ENCODE results near the gene ITGAD.

ITGAD gene

DNA sequence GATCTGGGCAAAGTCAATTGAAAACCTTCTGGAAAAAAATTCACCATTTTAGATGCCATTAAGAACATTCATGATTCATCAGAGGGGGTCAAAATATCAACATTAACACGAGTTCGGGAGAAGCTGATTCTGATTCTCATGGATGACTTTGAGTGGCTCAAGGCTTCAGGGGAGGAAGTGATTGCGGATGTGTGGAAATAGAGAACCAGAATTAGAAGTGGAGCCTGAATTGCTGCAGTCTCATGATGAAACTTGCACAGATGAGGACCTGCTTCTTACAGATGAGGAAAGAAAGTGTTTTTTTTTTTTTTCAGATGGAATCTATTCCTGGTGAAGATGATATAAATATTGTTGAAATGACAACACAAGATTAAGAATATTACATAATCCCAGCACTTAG lies 25.3 kb upstream of the ITGAD start:
- no peak for DNase-seq

DNA sequence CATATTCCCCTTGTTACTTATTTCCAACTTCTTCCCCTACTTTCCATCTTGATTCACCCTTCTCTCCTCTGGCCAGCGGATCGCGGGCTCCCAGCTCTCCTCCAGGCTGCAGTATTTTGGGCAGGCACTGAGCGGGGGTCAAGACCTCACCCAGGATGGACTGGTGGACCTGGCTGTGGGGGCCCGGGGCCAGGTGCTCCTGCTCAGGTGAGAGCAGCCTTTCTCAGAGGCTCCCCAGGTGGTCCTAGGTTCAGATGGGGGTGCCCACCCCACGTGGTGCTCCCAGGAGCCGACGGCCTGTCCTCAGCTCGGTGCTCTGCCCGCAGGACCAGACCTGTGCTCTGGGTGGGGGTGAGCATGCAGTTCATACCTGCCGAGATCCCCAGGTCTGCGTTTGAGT lies 22.1 kb upstream of the ITGAD start:
- no peak for DNase-seq

DNA sequence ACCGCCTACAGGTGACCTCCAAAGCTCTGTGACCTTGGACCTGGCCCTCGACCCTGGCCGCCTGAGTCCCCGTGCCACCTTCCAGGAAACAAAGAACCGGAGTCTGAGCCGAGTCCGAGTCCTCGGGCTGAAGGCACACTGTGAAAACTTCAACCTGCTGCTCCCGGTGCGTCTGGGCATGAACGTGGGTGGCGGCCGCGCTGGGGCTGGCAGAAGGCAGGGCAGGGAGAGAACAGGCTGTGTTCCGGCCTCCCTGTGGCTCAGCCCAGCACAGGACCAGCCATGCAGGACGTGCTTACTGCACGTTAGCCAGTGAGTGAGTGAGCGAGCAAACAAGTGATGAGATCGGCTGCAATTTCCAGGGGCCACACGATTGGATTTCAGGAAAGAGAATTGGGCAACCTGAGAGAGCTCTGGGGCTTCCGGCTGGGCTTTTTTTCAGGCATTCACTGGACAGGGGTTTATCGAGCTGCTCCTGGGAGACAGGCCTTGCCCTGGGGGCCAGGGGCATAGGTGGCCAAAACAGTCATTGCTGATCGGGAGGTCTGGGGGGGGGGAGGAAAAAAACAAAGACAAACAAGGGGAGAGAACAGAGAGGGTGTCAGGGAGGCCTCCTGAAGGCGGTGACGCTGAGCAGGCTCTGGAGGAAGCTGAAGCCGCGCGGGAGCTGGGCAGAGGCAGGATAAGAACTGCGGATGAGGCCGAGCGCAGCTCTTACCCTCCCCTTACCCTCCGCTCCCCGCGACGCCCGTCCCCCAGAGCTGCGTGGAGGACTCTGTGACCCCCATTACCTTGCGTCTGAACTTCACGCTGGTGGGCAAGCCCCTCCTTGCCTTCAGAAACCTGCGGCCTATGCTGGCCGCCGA lies 21.3 kb upstream of the ITGAD start:
- no peak for DNase-seq

DNA sequence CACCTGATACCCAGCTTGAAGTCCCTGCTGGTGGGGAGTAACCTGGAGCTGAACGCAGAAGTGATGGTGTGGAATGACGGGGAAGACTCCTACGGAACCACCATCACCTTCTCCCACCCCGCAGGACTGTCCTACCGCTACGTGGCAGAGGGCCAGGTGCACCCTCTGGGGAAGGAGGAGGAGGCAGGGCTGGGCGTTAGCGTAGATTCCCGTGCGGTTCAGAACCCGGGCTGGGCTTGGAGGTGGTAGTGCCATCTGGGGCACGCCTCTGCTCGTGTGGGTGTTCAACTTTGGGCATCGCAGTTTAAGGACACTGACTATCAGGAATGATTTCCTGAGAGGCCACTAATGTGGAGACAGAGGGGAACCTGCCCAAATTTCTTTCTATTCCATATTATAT lies 19.9 kb upstream of the ITGAD start:
- DNase-seq, result no peak

DNA sequence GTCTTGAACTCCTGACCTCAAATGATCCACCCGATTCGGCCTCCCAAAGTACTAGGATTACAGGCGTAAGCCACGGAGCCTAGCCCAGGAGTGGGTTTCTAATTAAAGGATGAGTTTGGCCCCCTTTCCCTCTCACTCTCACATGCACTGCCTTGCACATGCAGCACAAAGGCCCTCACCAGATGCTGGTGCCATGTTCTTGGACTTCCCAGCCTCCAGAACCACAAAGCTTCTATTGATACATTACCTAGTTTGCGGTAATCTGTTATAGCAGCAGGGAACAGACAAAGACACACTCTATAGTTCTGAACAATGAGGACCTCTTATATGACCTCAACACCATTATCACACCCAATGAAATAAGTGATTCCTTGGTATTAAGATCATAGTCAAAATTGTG lies 17.9 kb upstream of the ITGAD start:
- no peak for DNase-seq

DNA sequence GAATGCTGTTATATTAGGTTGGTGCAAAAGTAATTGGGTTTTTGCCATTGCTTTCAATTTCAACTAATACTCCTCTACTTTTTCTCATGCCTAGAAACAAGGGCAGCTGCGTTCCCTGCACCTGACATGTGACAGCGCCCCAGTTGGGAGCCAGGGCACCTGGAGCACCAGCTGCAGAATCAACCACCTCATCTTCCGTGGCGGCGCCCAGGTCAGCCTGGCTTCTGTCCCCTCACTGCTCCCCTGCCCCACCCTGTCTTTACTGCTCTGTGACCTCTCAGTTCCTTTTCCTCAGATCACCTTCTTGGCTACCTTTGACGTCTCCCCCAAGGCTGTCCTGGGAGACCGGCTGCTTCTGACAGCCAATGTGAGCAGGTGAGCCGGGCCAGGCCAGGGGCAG lies 16.4 kb upstream of the ITGAD start:
- no peak for DNase-seq

DNA sequence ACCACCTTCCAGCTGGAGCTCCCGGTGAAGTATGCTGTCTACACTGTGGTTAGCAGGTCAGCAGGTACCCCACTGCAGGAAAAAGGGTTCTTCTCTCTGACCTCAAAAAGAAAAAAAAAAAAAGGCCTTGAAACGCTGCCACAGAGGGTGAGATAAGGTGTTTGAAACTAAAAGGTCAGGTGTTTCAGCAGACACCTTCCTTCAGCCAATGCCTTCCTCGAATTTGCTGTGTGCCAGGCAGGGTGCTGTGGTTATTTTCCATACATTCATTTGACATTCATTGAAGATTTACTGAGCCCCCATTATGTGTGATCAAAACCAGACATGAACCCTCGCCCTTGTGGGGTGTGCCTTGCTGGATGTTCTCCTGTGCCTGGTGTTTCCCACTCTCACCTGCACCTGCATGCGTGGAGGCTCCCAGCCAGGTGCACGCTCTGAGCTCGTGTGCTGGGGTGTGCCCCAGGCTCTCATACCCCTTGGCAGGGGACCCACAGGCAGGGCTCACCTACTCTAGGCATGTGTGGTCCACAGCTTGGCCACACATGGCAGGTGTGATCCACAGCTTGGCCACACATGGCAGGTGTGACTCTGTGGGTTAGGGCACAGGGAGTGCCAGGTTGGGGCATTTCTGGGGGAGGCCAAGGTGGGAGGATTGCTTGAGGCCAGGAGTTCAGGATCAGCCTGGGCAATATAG lies 15.8 kb upstream of the ITGAD start:
- DNase-seq, result no peak

DNA sequence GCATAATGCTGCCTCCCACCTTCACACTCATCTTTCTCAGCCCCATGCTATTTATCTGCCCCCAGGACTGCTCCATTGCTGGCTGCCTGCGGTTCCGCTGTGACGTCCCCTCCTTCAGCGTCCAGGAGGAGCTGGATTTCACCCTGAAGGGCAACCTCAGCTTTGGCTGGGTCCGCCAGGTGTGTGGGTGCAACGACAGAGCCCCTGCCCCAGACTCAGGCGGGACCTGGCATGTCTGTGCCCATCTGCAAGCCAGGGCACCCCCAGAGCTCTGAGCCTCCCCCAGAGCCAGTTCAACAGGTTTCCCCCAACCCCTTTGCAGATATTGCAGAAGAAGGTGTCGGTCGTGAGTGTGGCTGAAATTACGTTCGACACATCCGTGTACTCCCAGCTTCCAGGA lies 12.9 kb upstream of the ITGAD start:
- DNase-seq, result no peak

DNA sequence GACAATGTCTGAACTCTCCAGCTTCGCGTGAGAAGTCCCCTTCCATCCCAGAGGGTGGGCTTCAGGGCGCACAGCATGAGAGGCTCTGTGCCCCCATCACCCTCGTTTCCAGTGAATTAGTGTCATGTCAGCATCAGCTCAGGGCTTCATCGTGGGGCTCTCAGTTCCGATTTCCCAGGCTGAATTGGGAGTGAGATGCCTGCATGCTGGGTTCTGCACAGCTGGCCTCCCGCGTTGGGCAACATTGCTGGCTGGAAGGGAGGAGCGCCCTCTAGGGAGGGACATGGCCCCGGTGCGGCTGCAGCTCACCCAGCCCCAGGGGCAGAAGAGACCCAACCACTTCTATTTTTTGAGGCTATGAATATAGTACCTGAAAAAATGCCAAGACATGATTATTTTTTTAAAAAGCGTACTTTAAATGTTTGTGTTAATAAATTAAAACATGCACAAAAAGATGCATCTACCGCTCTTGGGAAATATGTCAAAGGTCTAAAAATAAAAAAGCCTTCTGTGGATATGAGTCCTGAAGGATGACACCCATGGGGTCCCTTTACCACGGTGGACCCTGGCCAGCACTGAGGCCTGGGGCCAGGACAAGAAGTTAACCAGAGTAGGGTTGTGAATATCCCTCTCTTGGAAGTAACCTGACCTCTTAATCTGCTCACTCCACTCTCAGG lies 10.5 kb upstream of the ITGAD start:
- DNase-seq, result no peak

DNA sequence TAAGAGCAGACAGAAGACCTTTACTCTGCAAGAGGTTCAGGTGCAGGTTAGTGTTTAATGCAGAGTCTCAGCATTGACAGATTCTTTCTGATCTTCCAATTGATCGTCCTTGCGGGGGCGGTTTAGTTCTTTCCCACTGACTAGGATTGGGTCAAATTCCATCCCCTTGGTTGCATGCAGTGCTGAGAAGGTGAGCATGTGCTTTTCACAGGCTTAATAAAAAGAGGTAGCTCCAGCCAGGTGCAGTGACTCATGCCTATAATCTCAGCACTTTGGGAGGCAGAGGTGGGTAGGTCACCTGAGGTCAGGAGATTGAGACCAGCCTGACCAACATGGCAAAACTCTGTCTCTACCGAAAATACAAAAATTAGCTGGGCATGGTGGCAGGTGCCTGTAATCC lies 7.5 kb upstream of the ITGAD start:
- DNase-seq, result no peak

DNA sequence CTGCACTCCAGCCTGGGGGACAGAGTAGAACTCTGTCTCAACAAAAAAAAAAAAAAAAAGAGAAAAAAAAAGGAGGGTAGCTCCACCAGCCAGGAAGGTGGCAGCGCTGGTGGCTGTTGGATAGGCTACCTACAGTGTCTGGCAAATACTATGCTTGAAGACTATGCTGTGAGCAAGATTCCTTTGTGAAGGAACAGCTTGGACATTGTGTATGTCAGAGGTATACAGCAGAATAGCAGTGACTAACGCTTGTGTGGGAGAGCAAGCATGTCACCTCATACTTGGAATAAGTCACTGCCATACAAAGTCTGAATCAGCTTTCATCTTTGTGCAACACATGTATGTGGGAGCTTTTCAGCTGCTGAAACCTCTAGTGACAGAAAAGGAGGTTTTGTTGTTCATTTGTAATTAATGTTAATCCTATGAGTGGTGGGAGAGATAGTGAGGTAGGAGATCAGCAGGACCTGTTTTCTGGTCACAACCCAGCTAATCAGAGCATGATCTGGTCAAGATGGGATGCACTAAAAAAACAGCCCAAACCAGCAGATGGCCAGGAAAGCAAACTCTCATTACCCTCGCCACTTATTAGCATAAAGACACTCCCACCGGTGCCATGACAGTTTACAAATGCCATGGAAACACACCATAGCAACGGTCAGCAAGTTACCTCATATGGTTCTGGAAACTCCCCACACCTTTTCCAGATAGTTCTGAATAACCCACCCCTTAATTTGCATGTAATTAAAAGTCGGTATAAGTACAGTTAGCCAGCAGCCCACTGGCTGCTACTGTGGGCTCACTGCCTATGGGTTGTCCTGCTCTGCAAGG lies 6.8 kb upstream of the ITGAD start:
- no peak for DNase-seq

DNA sequence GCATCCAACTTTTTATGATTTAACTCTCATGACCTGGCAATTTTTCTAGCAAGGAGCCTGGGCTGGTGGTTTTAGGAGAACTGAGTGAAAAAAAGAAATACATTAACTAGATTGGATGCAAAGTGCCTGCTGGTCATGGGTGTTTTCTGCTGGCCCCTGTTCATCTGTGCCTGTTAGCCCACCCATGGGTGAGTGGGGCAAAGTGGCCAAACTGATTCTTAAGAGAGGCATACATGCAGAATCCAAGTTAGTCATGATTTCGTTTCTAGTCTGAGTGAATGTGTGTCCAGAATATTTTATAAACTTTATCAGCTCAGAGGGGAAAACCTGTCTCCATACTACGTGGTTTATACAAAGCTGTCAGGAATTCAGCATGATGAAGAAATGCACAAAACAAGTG lies 4.6 kb upstream of the ITGAD start:
- DNase-seq, result no peak

DNA sequence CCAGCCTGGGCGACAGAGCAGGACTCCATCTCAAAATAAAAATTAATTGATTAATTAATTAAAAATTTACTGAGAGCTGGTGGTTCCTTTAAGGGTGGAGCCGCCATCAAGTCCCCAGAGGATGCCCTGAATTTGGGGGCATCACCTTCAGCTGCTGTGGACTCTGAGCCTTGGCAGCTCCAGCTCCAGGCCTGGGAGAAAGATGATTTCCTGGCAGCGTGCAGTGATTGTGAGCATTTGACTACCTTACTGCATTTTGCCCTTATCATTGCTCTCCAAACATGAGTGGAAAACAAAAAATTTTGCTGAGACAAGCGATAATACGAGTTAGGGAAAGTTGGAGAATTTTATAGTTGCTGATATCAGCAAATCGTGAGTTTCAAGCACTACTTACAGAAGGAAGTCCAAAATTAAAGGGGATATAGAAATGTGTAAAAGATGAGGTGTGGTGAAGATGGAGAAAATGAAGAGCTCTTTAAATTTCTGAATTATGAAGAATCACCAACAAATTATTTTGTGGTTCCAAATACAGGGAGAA lies 2.6 kb upstream of the ITGAD start:
- no peak for DNase-seq

DNA sequence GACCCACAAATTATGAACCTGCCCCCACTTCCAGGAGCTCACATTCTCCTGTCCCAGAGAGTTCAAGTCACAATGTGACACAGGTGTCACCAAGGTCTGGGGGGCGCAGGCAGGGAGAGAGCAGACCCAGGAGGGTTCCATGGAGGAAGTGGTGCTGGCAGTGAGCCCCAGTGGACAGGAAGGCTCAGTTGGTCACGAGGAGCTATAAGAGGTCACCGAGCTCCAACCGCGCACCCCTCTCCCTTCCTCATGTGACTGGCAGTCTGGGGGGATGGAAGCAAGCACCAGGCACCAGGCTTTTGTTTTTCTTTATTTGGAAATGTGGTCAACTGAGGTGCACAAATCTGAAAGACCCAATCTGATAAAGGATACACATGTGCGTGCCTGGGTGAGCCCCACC lies 2.5 kb downstream of the ITGAD start:
- no peak for DNase-seq

DNA sequence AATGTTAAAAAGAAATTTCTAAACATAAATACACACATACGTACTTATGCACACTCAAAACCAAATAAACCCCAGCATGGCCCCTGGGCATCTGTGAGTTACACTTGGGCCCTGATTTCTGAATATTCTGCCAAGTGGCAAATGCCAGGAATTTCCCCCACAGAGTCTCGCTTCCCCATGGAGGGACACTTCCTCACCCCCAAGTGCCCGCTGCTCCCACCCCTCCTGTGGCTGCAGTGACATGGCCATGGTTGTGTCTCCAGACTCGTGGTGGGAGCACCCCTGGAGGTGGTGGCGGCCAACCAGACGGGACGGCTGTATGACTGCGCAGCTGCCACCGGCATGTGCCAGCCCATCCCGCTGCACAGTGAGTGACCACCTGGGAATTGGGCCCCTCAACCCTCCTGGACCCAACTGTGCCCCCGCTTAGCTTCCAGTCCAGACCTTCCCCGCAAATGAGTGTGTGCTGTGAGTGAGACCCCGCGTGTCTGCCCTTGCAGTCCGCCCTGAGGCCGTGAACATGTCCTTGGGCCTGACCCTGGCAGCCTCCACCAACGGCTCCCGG lies 4.0 kb downstream of the ITGAD start:
- no peak for DNase-seq

DNA sequence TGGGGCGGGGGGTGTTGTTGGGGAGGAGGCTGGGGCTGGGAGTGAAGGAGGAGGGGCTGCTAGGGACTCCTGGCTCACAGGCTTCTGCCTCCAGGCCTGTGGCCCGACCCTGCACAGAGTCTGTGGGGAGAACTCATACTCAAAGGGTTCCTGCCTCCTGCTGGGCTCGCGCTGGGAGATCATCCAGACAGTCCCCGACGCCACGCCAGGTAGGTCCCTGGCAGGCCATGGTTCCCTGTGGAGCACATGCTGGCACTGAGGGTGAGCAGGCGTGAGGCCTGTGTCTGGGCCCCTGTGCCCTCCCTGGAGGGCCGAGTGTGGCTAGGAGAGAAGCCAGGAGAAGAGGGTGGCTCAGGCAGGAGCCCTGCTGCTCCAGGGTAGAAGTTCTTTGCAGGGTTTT lies 4.6 kb downstream of the ITGAD start:
- no peak for DNase-seq

DNA sequence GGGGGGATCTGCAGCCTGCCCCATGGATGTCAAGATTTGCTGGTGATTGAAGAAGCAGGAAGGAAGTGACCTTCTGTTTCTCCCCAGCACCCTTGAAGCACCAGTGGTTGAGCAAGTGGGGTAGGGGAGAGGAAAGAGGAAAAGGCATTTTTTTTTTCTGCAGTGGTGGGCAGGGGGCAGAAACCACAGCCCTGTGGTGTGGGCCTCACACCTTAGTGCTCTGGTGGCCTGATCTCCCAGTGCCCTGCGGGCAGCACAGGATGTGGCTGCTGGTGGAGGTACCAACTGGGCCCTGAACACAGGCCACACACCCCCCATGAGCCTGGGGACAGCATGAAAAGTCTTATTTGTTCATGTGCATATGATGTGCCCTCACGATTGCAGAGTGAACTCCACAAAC lies 7.1 kb downstream of the ITGAD start:
- DNase-seq, result no peak

DNA sequence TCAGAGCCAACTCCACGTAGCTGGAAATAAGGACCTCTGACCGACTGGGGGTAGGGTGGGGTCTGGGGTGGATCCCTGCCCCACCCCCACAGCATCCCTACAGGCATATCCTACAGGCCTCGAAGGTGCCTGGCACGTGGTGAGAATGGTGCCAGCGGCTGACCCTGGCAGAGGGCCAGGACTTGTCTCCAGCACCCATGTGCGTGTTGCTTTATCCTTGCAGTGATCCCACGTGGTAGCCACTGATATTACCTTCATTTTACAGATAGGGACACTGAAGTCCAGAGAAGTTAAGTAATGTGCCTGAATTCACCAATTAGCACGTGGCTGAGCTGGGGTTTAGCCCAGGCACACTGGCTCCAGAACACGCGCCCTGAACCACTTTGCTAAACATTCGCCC lies 8.3 kb downstream of the ITGAD start:
- DNase-seq, result no peak

DNA sequence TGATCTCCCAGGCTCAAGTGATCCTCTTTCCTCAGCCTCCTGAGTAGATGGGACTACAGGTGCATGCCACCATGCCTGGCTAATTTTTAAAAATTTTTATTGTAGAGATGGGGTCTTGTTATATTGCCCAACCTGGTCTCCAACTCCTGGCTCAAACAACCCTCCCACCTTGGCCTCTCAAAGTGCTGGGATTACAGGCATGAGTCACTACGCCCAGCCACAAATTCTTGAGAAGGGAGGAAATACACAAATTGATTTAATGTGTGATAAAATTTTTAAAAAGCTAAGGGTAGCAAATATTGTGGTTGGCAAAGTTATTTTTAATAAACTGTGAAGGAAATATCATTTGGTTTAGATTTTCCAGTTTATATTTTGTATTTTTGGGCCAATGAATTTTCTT lies 9.6 kb downstream of the ITGAD start:
- DNase-seq, result no peak

DNA sequence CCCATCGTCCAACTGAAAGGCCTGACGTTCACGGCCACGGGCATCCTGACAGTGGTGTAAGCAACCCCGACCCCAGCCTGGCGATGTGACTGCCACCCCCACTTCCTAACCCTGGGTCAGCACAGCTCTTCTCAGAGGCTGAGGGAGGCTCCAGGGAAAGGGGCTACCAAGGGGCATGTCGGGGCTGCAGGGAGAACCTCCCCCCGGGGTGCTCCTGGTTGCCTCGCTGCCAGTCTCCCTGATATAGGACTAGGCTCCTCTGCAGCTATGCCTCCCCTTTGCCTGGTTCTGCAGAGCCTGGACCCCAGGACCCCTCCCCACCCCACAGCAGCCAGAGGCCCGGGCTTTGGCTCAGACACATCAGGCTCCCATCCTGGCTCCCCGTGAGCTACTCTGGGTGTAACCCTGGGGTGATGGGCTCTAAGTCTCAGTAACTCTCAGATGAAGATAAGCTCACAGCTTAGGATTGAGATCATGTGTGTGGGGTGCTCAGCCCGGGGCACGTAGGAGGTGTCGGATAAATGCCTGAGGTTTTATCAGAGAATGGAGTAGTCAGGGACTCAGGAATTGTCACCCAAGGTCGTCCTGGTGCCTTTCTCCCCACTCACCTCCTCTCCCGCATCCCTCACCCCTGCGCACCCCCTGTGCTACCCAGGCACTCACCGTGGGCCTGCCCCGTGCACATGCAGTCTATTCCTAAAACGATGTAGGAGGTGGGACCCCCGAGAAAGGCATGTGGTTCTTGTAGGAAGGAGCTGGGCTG lies 10.6 kb downstream of the ITGAD start:
- DNase-seq, result no peak

DNA sequence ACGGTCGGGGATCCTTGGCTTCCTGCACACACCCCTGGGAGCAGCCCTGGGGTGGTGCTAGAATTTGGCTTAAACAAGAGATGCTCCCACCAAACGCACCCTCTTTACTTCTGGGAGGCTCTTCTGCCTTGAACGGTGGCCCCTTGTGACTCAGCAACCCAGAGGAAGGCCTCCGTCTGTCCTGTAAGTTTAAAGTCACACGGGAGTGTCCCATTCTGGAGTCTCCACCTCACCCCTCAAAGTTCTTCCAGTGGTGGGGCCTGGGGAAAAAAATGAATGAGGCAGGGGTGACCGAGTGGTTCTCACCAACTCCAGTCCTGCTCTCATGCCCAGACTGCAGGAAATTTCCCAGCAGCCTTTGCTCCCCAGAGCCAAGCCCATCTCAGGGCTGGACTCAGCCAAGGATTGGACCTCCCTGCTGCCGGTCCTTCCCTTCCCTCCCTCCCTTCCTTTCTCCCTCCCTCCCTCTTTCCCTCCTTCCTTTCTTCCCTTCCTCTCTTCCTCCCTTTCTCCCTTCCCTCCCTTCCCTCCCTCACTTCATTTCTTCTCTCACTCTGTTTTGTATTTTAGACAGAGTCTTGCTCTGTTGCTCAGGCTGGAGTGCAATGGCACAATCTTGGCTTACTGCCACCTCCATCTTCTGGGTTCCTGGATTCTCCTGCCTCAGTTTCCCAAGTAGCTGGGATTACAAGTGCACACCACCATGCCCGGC lies 11.4 kb downstream of the ITGAD start:
- DNase-seq, result no peak

Data from cerebellar nuclear complex (tissue), 1 donor.